GM12872 (cell line): Measurements from ENCODE around the gene CLCN1.

ENCODE experiments used
- CTCF ChIP-seq: IDR thresholded peaks from 3 replicates; pipeline ENCODE4 v1.5.1; 2011; ENCODE audit warnings: low read depth, mild to moderate bottlenecking, low read length, moderate library complexity; ENCODE audit not compliant: insufficient read depth

CLCN1 gene

GRCh38 chr7:143397710-143398530, 82.0 kb downstream of the CLCN1 start:
- TF ChIP-seq CTCF = no peak

DNA sequence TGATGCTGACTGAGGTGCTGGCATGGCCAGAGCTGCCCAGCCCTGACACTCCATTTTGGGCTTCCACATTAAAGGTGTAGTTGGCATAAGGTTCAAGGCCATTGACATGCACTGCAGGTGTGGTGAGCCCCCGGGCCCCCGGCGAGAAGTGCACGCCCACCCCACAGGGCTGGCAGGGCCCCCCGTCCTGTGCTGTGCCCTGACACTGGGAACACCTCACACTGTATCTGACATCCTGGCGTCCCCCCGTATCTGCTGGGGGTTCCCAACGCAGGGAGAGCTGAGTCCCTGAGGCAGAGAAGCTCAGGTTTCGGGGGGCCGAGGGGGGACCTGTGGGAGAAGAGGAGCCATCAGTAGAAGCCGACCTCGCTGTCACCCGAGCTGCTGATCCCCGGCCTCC, 82.7 kb downstream of the CLCN1 start:
- TF ChIP-seq CTCF = no peak

DNA sequence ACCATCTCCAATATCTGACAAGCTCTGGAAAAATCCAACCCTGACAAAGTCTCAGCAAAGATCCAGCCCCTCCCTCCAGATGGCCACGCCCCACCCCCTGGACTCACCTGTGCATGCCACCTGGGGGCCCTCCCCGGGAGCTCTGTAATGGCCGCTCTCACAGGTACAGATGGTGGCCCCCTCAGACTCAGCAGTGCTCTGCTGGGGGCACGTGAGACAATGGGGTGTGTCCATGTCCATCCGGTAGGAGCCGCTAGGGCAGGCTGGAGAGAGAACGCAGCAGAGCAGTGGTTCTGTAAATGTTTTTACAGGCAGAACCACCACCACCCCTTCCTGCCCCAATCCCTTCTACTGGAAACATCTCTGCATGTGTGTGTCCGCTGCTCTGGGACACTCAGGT, 83.2 kb downstream of the CLCN1 start:
- TF ChIP-seq CTCF = no peak

DNA sequence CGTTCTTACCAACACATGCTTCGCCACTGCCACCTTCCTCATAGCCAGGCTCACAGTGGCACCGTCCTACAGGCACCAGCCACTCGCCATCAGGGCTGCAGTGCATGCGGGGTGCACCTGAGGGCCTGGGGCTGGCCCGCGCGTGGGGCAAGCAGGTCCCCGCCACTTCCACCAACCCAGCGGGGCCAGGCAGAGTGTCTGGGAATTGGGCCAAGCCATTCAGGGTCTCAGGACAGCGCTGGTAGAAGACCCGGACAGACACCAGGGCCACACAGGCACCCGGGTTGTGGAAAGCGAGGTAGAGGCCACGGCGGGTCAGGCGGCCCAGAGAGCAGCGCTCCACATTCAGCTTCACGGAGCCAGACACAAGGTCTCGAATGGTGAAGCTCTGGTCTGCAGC, 83.7 kb downstream of the CLCN1 start:
- TF ChIP-seq CTCF = no peak

- TF ChIP-seq CTCF = no peak
Measured at GRCh38 chr7:143401265-143401664, 85.4 kb downstream of the CLCN1 start.
